CD4-positive, alpha-beta T cell treated with Interleukin-17A for 4 hours (primary cell): ENCODE data around the gene HNRNPA1L2.
"Not testable (repeated sequence)": the region's sequence is repeated elsewhere in the genome, so short reads cannot be mapped to it uniquely, and the experiment has no call there.

Experiments used
- DNase-seq: peaks from one replicate; pipeline ENCODE4 v3.0.0-alpha.2; 2020; ENCODE audit warnings: mixed read lengths

HNRNPA1L2 gene

DNA sequence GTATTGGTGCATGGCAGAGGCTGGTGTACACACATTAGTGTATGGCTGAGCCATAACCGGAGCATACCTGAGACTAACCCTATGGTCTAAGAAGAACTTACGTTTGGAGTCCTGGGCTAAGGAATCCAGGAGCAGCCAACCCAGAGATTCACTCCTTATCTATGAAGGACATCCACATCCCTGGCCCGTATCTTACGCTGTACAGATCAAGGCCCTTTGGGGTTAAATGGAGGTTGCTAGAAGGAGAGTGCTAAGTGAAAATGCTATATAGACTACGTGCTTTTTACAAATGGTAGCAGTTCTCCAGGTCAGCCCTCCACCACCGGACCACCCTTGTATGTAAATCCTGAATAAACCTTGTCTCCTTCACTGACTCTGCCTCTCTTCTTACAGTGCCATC, 8.5 kb downstream of the HNRNPA1L2 start:
- DNase-seq = no peak

DNA sequence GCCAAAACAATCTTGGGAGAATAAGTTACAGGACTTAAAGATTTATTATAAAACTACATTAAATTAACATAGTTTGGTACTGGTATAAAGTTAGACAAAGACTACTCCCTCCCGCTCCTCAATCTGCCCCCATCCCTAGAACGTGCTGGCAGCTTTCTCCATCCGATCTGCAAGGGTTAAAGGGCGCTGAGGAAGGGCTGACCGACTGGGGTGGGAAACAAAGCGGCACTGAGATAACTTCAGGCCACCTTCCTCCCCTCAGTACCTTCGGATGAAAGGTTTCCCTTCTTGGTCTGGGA, 9.6 kb downstream of the HNRNPA1L2 start:
- DNase-seq = no peak

DNA sequence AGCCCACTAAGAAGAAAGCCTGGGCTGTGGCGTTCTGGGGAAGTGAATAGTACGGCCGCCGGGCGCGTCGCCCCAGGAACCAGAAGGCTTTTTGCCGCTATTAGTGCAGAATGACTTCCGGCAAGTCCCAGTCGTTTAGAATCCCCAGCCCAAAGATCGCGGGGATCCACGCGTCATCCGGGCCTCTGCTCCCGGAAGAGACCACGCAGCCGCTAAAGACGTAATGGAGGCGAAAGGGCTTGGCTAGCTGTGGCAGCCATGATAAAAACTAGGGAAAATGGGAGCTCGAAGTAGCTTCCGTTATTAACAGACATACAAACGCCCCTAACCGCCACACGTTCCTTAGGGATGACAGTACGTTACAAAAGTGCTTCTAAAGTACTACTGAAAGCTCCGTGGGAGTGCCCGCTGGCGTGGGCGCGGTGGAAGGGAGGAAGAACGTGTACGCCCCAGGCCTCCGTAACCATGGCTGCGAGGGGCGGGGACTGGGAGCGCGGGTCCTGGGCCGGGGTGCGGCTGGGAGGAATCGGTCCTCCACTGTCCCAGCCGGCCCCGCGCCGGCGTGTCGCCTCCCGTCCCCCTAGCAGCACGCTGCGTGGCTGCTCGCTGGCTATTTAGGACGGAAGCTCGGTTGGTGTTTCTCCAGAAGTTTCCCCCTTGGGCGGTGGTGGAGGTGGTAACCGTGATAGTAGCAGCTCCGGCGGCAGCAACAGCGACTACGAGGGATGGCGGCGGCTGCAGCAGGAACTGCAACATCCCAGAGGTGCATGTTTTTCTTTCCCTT, 10.2 kb downstream of the HNRNPA1L2 start, which contains the start of gene SUGT1:
Gene SUGT1 (plus strand): TSS at position 641 of the 784 bp plus-strand sequence. CDS start 85 bp downstream, at position 726.
- DNase-seq = peak; percentile 97

DNA sequence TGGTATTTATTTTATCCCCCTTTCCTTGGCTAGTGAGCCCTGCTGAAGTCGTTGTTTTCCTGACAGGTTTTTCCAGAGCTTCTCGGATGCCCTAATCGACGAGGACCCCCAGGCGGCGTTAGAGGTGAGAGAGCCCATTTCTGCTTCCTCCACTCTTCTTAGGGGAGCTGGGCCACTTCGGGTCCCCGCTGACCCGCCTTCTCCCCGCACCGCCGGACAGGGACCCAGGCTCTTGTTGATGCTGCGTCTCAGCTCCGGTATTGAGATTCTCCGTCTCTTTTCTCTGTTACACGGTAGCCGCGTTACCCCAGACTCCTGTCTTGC, 10.7 kb downstream of the HNRNPA1L2 start:
- no peak for DNase-seq

DNA sequence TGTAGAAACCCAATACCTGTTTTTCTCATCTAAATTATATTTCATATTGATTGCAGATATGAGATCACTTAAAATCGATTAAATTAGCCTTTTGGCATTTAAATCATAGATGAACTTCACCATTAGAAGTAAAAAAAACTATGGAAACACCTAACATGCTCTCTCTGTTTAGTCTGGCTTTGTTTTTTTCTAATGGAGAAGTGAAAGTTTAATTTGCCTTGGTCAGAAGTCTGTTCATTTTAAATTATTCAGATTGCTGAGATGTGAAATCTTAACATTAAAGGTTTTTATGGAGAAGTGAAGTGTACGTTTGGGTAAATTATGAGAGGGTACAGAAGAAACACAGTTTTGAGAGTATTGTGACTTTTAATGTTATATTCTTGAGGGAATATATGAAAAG, 17.1 kb downstream of the HNRNPA1L2 start:
- no peak for DNase-seq

DNA sequence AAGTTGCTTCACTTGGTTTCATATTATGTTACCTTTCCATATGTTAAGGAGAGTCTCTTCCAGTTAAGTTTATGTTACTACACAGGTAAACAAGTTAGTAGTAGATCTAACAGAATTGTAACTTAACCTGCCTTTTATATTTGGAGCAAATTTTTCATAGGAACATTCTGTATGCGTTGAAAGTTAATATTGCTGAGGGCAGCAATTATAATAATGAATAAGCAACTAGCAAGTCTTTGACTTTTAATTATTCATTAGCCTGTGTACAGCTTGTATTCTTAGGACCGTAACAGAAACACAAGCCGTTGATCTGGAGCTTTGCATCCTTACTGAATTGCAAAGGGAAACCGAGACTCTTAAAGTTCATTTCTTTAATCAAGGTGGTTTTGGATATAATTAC, 22.0 kb downstream of the HNRNPA1L2 start:
- no peak for DNase-seq

DNA sequence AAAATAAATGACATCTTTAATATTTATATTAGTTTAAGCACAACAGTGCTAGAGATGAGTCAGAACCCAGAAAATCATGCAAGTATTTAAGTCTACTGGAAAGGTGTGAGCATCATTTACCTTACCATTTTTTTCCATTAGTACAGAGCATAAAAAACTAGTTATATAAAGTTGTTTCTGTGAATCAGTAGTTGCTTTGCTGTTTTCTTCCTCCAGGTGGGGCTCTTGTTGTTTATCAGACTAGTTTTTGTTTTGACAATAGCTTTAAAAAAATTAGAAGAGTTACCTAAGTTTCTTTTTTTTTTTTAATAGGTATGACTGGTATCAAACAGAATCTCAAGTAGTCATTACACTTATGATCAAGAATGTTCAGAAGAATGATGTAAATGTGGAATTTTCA, 23.1 kb downstream of the HNRNPA1L2 start:
- DNase-seq = no peak

DNA sequence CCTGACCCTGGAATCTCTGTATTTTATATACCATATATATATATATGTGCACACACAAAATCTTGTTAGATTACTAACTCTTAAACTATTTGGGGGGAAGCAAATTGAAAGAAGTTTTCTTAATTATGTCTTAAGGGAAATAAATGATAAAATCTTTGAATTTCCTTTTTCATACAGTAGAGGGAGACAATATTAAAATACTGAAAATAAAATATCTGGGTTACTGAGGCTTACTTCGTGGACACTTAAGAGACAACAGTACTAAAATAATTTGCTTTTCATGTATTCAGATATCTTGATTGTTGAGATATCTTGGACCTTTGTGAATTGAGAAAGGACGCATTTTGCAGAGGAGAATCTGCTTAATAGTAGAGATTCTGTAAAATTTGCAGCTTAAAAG, 27.4 kb downstream of the HNRNPA1L2 start:
- DNase-seq = no peak

DNA sequence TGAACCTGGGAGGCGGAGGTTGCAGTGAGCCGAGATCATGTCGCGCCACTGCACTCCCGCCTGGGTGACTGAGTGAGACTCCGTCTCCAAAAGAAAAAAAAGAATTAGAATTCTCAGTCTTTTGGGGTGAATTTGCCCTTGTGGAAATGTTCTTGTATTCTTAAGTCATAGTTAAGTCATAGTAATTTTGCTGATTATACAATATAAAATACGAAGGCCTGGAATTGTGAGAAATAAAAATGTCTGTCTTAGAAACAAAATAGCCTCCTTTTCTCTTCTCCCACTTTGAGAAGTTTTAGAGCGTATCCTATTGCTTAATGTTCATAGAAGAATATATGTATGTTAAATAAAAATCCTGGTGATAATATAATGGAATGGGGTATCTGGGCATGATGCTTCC, 28.5 kb downstream of the HNRNPA1L2 start:
- DNase-seq = no peak

DNA sequence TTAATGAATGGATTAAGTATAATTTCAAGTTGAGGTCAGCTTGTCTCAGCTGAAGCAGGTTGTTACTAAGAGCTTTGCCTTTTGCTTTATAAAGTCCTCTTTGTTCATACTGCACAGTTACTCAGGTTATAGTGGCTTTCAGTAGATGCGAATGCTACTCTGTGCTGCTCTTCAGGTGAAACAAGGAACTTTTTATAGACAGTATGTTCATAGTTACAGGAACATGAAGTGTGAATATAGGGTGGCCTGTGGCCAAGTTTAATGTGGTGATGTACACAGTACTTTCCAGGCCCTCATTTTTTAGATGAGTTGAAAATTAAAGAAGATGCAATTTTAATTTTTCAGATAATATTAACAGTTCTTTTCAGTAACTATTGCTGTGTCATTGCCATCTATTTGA, 31.2 kb downstream of the HNRNPA1L2 start:
- no peak for DNase-seq

DNA sequence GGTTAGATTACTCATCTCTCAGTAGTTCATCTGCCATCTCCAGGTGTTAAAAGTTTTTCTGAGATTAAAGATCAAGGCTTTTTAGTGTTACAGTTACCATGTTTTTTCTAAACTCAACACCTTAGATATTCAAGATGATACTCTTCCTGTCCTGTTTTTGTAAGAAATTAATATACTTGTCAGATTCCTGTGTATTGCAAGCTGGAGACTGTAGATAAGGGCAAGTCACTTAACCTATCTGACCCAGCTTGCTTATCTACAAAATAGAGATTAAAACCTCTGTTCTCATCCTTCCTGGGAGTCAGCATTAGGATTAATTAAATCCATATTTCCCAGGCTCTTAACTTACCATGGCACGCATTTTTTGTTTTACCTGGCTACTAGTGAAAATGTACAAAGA, 35.6 kb downstream of the HNRNPA1L2 start:
- no peak for DNase-seq

DNA sequence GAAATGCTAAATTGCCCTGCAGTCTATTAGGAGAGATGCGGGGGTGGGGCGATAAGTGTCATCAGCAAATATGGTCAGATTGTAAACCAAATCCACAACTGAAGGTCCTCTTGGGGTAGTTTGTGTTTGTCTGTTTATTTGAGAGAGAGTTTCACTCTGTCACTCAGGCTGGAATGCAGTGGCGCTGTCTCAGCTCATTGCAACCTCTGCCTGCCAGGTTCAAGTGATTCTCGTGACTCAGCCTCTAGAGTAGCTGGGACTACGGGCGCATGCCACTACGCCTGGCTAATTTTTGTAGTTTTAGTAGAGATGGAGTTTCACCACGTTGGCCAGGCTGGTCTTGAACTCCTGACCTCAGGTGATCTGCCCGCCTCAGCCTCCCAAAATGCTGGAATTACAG, 43.6 kb downstream of the HNRNPA1L2 start:
- not testable (repeated sequence) for DNase-seq

DNA sequence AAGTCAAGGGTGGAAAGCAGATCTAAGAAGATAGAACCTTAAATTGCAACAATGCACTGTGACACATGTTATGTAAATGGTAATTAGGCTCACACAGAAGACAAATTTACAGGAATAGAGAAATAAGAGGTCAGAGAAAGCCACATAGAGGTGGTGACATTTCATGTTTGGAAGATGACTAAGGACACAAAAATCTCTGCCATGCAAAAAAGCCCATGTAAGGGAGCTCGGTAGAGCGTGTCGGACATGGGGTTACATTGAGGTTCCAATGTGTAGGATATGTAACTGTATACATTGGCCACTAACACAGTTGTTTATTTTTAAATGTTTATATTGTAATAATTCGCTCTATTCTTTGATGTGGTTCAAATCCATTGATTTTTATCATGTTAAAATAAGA, 44.1 kb downstream of the HNRNPA1L2 start:
- DNase-seq = no peak
